Vagina (tissue), 2 donors: ENCODE data around the gene GPR35.

Source experiments
- CTCF ChIP-seq, 3 experiments: fragments of 450-650 bp in 2 of 3; fragments of 200-600 bp in 1 of 3; sonication (generic) in 1 of 3; IDR thresholded peaks; one replicate each; pipeline ENCODE4 v1.5.1; 2017 to 2019; ENCODE audit warnings: antibody characterized with exemption in 3 of 3, mild to moderate bottlenecking in 2 of 3, moderate library complexity in 2 of 3
- POLR2A ChIP-seq, 2 donors: fragments of 450-650 bp; IDR thresholded peaks; one replicate each; pipeline ENCODE4 v1.6.1; 2017; ENCODE audit warnings: antibody characterized with exemption in 2 of 2, mild to moderate bottlenecking in 2 of 2, moderate library complexity in 2 of 2
- POLR2AphosphoS5 ChIP-seq, 2 donors: sonication (generic); formaldehyde crosslinking; IDR thresholded peaks; one replicate each; pipeline ENCODE4 v1.9.0; 2017; ENCODE audit warnings: antibody characterized with exemption in 2 of 2, mild to moderate bottlenecking in 2 of 2, low read depth in 1 of 2; ENCODE audit not compliant: insufficient read depth in 1 of 2

GRCh38 chr2:240635121-240635997, 10.1 kb downstream of the GPR35 start:
- TF ChIP-seq POLR2A (IDR thresholded peaks at IDR 0.05) (no peak), CTCF (IDR thresholded peaks at IDR 0.05) (no peak), POLR2AphosphoS5 (IDR thresholded peaks at IDR 0.05; ENCODE audit: insufficient read depth in 1 of 2, low read depth in 1 of 2) (no peak)
